ENCODE measurements around the gene PTOV1. TPM values are rescaled to one million over a fixed set of nuclear protein-coding genes. Genes with fewer than 3 reads are reported as not detected.

The PTOV1 gene
- total RNA-seq, 1 experiment from 2014 or later = 205 TPM

DNA sequence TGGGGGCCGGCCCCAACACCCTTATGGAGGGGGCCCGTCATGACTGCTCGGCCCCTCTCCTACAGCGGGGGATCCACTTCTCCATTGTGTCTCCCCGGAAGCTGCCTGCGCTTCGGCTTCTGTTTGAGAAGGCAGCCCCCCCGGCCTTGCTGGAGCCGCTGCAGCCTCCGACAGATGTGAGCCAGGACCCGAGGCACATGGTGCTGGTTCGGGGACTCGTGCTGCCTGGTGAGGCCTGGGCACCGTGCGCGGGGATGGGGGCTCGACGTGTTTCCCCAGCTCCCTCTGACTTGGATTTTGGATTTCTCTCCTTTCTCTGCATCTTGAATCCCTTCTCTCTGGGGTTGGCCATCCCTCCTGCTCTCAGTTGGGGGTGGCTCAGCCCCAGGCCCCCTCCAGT is 21.2 kb upstream of the PTOV1 start:
- no peaks in the 10 kb centered on the region for H3K27me3 ChIP-seq (ENCODE audit: control insufficient read depth, insufficient read depth, low read length)
- peaks cover 12% of the 10 kb centered on the region for H3K36me3 ChIP-seq (replicated peaks; ENCODE audit: control insufficient read depth, insufficient read depth, low read length)
- no peak for DNase-seq
- no peak overlapping the region for H3K4me3 ChIP-seq (ENCODE audit: insufficient read depth, low read depth, low read length)

GRCh38 chr19:49830766-49831165 is 20.2 kb upstream of the PTOV1 start:
- H3K36me3 ChIP-seq (replicated peaks; ENCODE audit: control insufficient read depth, insufficient read depth, low read length) = peaks cover 15% of the 10 kb centered on the region

GRCh38 chr19:49831592-49831991 is 19.4 kb upstream of the PTOV1 start:
- peak; percentile 38 for DNase-seq
- H3K36me3 ChIP-seq (replicated peaks; ENCODE audit: control insufficient read depth, insufficient read depth, low read length) = peaks cover 18% of the 10 kb centered on the region
- H3K4me3 ChIP-seq (ENCODE audit: insufficient read depth, low read depth, low read length) = no peak overlapping the region
- no peaks in the 10 kb centered on the region for H3K27me3 ChIP-seq (ENCODE audit: control insufficient read depth, insufficient read depth, low read length)

More at GRCh38 chr19:49830766-49831165, 20.2 kb upstream of the PTOV1 start:
- peak; percentile 47 for DNase-seq
- no peak overlapping the region for H3K4me3 ChIP-seq (ENCODE audit: insufficient read depth, low read depth, low read length)
- H3K27me3 ChIP-seq (ENCODE audit: control insufficient read depth, insufficient read depth, low read length) = no peaks in the 10 kb centered on the region

DNA sequence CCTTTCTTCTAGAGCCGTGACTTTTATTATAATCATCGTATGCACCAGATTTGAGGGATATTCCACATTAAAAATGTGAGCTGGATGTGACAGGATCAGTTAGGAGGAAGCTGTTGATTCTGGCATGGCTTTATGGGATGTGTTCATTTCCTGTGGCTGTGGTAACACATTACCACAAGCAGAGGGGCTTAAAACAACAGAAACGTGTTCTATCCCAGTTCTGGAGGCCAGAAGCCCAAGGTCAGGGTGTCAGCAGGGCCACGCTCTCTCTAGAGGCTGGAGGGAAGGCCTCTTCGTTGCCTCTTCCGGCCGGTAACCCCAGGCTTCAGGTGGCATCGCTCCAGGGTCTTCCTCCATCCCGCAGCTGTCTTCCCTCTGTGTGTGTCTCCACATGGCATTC is 18.4 kb upstream of the PTOV1 start:
- Histone ChIP-seq H3K36me3 (replicated peaks; ENCODE audit: control insufficient read depth, insufficient read depth, low read length) (peaks cover 18% of the 10 kb centered on the region), H3K27me3 (ENCODE audit: control insufficient read depth, insufficient read depth, low read length) (no peaks in the 10 kb centered on the region), H3K4me3 (ENCODE audit: insufficient read depth, low read depth, low read length) (no peak overlapping the region)
- no peak for DNase-seq

GRCh38 chr19:49833599-49833998 is 17.4 kb upstream of the PTOV1 start:
- Histone ChIP-seq H3K4me3 (ENCODE audit: insufficient read depth, low read depth, low read length) (no peak overlapping the region), H3K36me3 (replicated peaks; ENCODE audit: control insufficient read depth, insufficient read depth, low read length) (peaks cover 21% of the 10 kb centered on the region), H3K27me3 (ENCODE audit: control insufficient read depth, insufficient read depth, low read length) (no peaks in the 10 kb centered on the region)
- no peak for DNase-seq

DNA sequence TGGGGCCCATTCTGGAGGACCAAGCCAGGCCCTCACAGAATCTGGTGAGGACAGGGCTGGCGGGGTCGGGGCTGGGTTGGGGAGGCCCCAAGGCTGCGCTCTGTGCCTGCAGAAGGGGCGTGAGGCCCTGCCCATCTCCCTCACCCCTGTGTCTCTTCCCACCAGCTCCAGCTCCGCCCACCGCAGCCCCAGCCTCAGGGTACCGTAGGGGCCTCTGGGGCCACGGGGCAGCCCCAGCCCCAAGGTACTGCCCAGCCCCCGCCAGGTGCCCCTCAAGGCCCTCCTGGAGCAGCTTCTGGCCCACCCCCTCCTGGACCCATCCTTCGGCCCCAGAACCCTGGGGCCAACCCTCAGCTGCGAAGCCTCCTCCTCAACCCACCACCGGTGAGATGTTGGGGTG is 15.4 kb upstream of the PTOV1 start:
- peaks cover 26% of the 10 kb centered on the region for H3K36me3 ChIP-seq (replicated peaks; ENCODE audit: control insufficient read depth, insufficient read depth, low read length)
- peak; percentile 49 for DNase-seq
- no peaks in the 10 kb centered on the region for H3K27me3 ChIP-seq (ENCODE audit: control insufficient read depth, insufficient read depth, low read length)
- no peak overlapping the region for H3K4me3 ChIP-seq (ENCODE audit: insufficient read depth, low read depth, low read length)

GRCh38 chr19:49836176-49837008 is 14.6 kb upstream of the PTOV1 start:
- H3K27me3 ChIP-seq (ENCODE audit: control insufficient read depth, insufficient read depth, low read length) = no peaks in the 10 kb centered on the region
- DNase-seq = peak; percentile 57
- peaks cover 25% of the 10 kb centered on the region for H3K36me3 ChIP-seq (replicated peaks; ENCODE audit: control insufficient read depth, insufficient read depth, low read length)

GRCh38 chr19:49837009-49837310 is 14.0 kb upstream of the PTOV1 start:
- H3K36me3 ChIP-seq (replicated peaks; ENCODE audit: control insufficient read depth, insufficient read depth, low read length) = peaks cover 25% of the 10 kb centered on the region
- no peaks in the 10 kb centered on the region for H3K27me3 ChIP-seq (ENCODE audit: control insufficient read depth, insufficient read depth, low read length)
- no peak overlapping the region for H3K4me3 ChIP-seq (ENCODE audit: insufficient read depth, low read depth, low read length)
- DNase-seq = no peak

More at GRCh38 chr19:49836176-49837008, 14.6 kb upstream of the PTOV1 start:
- H3K4me3 ChIP-seq (ENCODE audit: insufficient read depth, low read depth, low read length) = no peak overlapping the region

- H3K4me3 ChIP-seq (ENCODE audit: insufficient read depth, low read depth, low read length) = no peak overlapping the region
- DNase-seq = peak; percentile 26
- H3K27me3 ChIP-seq (ENCODE audit: control insufficient read depth, insufficient read depth, low read length) = no peaks in the 10 kb centered on the region
- H3K36me3 ChIP-seq (replicated peaks; ENCODE audit: control insufficient read depth, insufficient read depth, low read length) = peaks cover 25% of the 10 kb centered on the region
These were observed 13.5 kb upstream of the PTOV1 start for GRCh38 chr19:49837425-49837824.

DNA sequence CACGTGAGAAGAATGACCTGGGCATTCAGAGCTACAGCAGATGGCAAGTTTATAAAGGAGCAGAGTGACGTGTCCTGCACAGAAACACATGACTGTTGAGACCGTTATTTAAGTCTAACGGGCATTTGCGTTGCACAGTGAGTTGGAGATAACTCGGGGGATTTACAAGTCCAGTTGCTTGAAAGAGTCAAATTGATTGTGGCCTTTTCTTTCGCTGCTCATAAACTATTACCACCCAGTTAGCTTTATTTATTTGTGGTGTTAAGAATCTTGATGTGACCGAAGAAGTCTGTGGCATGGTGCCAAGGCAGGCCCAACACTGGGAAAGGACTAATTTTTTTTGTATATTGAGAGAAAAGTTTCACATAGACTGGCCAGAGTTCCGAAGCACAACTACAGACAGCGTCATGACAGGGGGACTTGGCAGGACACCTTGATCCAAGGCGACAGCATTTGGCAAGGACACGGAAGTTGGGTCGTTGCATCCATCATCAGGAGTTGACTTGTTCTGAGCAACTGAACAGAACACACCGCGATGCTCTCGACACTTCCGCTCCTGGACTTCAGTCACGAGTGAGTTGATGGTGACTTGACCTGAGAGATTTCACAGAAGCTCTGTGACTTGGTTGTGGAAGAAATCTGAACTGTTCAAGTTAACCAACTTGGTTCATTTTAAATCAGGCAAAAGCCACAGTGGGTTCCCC is 11.9 kb upstream of the PTOV1 start:
- Histone ChIP-seq H3K36me3 (replicated peaks; ENCODE audit: control insufficient read depth, insufficient read depth, low read length) (peaks cover 19% of the 10 kb centered on the region), H3K4me3 (ENCODE audit: insufficient read depth, low read depth, low read length) (no peak overlapping the region), H3K27me3 (ENCODE audit: control insufficient read depth, insufficient read depth, low read length) (no peaks in the 10 kb centered on the region)
- DNase-seq = no peak

- no peak for DNase-seq
- no peak overlapping the region for H3K4me3 ChIP-seq (ENCODE audit: insufficient read depth, low read depth, low read length)
- no peaks in the 10 kb centered on the region for H3K27me3 ChIP-seq (ENCODE audit: control insufficient read depth, insufficient read depth, low read length)
- peaks cover 15% of the 10 kb centered on the region for H3K36me3 ChIP-seq (replicated peaks; ENCODE audit: control insufficient read depth, insufficient read depth, low read length)
These were observed 11.2 kb upstream of the PTOV1 start for GRCh38 chr19:49839713-49840112.

DNA sequence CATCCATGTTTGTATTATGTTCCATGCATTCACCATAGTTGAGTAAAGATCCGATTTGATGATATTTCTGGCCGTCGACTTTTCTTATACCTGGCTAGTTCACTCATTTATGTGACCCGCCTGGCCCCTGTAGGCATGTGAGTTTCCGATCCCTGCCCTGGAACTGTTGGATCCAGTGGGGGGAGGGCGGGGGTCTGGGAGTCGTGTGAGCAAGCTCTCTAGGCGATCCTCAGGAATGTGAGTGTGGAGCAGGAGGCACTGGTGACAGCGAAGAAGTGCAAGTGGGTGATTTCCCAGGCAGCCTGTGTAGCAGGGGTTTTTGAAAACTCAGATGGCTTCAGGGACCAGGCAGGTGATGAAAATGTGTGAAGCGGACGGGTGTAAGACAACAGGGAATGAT is 10.6 kb upstream of the PTOV1 start:
- Histone ChIP-seq H3K36me3 (replicated peaks; ENCODE audit: control insufficient read depth, insufficient read depth, low read length) (peaks cover 12% of the 10 kb centered on the region), H3K4me3 (ENCODE audit: insufficient read depth, low read depth, low read length) (no peak overlapping the region), H3K27me3 (ENCODE audit: control insufficient read depth, insufficient read depth, low read length) (no peaks in the 10 kb centered on the region)
- DNase-seq = peak; percentile 50

- DNase-seq = peak; percentile 50
- peaks cover 12% of the 10 kb centered on the region for H3K36me3 ChIP-seq (replicated peaks; ENCODE audit: control insufficient read depth, insufficient read depth, low read length)
- no peaks in the 10 kb centered on the region for H3K27me3 ChIP-seq (ENCODE audit: control insufficient read depth, insufficient read depth, low read length)
These were observed 10.2 kb upstream of the PTOV1 start for GRCh38 chr19:49840736-49841249.

GRCh38 chr19:49843265-49843664 is 7.7 kb upstream of the PTOV1 start:
- Histone ChIP-seq H3K36me3 (replicated peaks; ENCODE audit: control insufficient read depth, insufficient read depth, low read length) (peaks cover 7% of the 10 kb centered on the region), H3K27me3 (ENCODE audit: control insufficient read depth, insufficient read depth, low read length) (no peaks in the 10 kb centered on the region), H3K4me3 (ENCODE audit: insufficient read depth, low read depth, low read length) (no peak overlapping the region)
- DNase-seq = no peak

More at GRCh38 chr19:49840736-49841249, 10.2 kb upstream of the PTOV1 start:
- no peak overlapping the region for H3K4me3 ChIP-seq (ENCODE audit: insufficient read depth, low read depth, low read length)
